HG03280 (cell line): ENCODE measurements around the gene CEP120.
"Not testable (repeated sequence)": the region's sequence is repeated elsewhere in the genome, so short reads cannot be mapped to it uniquely, and the experiment has no call there.

Source experiments
- ATAC-seq: cut with Tn5 transposase; IDR thresholded peaks from one replicate; pipeline ENCODE4 v1.9.1; 2021; ENCODE audit warnings: mild to moderate bottlenecking, moderate library complexity; ENCODE audit not compliant: unreplicated experiment

CEP120 gene

DNA sequence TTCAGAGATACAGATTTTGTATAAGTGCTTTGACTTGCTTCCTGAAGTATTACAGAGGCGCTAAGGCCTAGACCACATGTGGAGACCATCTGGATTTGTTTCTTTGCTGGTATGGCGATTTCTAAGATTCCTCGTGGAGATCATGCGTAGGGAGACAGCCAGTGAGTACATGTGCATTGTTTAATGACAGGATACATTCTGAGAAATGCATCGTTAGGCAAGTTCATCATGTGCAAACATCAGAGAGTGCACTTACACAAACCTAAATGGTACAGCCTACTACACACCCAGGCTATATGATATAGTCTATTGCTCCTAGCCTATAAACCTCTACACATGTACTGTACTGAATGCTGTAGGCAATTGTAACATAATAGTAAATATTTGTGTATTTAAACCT, 16.5 kb upstream of the CEP120 start:
- ATAC-seq, result no peak

DNA sequence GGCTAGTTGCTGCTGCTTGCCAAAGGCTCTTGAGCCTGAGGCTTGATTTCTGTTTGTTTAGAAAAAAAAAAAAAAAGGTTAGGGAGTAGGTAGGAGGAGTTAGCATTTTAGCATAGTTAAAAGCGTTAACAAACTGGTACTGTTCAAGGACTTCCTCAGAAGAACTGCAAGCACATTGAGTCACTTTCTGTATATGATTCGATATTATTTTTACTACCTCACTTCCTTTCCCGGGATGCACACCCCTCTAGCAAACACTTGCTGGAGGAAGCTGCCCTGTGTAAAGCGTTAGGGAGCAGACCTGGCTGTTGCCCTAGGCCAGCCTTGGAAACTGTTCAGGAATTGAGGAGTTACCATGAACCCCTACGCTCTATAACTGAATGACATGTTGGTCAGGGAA, 15.7 kb upstream of the CEP120 start:
- ATAC-seq, result no peak

DNA sequence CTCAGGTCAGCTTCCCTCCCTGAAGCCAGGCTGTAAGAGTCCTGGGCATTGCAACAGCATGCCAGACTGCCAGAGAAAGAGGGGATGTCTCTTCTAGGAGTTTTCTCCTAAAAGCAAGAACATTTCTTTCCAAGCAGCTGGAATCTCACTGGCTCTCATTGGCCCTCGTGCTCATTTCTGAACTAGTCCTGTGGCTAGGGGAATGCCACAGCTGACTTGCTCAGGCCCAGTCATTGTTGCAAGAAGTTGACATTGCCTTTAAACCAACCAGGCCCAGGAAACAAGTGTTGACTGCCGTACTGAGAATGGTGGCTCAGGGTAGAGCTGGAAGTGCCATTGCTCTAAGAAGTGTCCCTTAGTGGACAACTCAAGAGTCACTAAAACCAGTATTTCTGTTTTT, 15.0 kb upstream of the CEP120 start:
- peak; percentile 52 for ATAC-seq

DNA sequence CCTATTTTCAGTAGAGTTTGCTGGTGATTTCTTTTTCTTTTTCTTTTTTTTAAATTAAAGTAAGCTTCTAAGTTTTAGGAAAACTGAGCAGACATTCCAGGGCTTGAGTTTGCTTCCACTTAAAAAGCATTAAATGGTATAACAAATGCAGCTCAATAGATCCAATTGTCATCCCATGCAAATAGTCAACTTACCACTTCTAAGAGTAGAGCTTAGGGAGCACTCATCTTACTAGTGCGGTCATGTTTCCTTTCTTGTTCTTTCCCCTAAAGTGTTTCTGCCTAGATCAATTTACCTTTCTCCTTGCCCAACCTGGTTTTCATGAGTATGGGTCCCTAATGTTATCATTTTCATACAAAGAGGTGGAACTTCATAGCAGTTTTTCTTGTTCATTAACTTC, 13.0 kb upstream of the CEP120 start:
- ATAC-seq, result no peak

DNA sequence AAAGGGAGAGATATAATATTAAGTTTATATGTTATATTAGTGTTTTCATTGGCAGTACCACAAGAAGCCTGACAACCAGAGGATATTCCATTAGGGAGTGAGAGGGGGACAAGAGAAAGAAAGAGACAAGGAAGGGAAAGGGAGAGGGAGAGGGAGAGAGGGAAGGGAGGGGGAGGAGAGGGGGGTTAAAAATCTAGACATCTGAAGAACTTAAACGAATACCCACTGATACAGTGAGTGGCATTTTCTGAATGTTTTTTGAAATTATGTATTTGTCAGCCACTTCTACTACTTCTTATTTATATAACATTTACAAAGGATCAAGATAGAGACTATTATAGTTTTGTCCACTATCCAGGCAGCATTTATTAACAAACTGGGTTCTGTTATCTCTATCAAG, 11.6 kb upstream of the CEP120 start:
- ATAC-seq, result no peak

DNA sequence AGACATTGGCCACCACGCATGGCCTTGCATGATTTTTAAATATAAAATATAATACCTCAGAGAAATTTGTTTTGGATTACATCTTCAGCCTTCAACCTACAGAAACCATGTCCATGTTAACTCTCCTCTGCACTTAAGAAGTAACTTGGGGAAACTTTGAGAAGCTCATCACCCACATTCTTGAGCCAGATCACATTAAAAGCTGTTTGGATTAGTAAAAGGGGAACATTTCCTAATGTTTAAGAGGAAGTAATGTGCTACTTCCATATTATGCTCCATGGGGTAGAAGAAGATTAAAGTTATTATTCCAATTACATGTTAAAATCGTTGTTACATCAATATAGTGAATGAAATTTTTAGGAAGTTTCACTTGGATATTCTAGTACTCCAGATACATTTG, 10.4 kb upstream of the CEP120 start:
- no peak for ATAC-seq

DNA sequence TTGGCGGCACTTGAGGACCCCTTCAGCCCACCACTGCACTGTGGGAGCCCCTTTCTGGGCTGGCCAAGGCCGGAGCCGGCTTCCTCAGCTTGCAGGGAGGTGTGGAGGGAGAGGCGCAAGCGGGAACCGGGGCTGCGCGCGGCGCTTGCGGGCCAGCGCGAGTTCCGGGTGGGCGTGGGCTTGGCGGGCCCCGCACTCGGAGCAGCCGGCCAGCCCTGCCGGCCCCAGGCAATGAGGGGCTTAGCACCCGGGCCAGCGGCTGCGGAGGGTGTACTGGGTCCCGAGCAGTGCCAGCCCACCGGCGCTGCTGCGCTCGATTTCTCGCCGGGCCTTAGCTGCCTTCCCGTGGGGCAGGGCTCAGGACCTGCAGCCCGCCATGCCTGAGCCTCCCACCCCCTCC, 7.2 kb upstream of the CEP120 start:
- not testable (repeated sequence) for ATAC-seq

DNA sequence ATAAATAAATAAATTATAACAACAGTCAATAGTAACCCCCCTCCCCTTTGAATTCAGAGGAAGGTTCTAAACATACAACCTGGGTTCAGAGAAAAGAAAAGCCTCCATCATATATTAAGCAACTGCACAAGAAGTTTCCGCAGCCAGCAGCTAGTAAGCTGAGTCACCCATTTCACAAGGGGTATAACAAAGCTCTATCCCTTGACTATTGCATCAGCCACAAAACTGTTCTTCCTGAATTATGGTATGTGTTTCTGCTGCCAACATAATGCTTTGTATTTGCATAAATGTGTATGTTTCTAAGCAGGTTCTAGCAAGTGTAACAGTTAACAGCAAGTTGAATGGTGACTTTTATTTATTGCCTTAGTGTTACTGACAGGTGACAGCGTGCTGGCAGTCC, 6.8 kb upstream of the CEP120 start:
- ATAC-seq, result no peak

DNA sequence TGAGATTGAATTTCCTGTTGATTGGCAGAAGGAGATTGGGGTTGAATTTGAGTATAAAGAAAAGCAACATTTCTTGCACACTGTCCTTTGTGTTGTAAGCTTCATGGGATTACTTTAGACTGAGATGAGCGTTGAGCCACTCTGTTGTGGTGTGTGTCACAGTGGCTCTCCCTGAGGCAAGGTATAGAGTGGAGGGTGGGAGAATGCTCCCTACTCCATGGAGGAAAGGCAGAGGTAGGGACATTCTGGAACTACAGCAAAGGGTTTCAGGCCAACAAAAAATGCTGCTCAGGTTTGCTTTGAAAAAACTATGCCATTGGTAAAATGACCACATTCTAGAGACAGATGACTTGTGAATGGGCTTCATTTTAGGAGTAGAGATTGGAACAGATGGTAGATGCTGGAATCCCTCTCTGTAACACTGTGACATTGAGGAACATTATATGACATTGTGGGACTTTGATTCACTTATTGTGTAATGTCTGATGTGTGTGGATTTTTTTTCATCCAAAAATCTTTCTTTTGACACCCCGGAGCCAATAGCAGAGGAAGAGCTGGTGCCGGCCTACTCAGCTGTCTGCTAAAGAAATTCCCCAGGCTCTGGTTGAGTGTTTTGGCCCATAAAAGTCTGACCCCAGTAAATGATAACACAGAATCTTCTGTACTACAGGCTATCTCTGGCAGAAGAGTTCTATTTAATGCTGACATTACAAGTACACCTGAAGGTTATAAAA, 6.2 kb upstream of the CEP120 start:
- ATAC-seq, result no peak

DNA sequence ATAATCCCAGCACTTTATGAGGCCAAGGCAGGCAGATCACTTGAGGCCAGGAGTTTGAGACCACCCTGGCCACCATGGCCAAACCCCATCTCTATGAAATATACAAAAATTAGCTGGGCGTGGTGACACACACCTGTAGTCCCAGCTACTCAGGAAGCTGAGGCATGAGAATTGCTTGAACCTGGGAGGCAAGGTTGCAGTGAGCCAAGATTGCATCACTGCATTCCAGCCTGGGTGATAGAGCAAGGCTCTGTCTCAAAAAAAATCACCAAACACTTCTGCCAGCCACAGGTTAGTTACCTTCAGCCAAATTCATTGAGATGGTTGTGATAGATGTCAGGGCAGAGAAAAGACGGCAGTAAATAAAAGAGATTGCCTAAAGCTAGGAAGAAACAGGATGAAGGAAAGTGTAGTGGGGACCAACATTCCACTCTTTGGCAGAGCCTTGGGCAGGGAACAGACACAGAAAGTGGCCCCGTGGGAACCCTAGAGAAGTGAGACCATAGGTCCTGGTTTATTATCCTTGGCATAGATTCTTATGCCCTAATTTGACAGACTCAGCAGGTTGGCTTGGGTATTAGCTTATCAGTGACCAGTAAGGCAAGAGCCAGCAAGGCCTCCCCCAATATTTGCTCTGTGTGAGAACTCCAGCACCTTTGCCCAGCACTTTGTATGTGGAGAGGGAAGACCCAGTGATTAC, 5.5 kb upstream of the CEP120 start:
- ATAC-seq, result no peak

DNA sequence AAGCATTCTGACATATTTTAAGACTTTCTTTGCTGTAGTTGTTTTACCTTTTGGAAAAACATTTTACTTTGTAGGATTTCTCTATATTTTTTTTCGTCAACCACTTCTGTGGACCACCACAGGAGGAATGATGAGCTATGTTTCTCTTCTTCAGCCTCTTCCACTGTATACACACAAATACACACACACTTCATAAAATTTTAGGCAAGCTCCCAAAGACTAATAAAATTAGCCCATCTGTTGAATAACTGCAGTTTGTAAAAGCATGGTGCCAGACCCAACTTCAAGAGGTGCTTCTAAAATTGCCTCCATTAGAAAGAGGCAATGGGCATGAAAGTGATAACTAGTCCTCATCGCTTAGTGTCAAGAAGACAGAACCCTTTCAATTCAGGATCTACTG, 4.1 kb upstream of the CEP120 start:
- ATAC-seq, result no peak

DNA sequence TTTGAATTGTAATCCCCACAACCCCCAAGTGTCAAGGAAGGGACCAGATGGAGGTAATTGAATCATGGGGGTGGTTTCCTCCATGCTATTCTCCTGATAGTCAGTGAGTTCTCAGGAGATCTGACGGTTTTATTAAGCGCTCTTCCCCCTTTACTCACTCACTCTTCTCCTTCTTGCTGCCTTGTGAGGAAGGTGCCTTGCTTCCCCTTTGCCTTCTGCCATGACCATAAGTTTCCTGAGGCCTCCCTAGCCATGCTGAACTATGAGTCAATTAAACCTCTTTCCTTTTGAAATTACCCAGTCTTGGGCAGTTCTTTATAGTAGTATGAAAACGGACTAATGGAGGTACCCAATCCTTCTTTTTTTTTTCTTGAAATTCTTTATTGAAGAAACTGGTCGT, 2.2 kb upstream of the CEP120 start:
- no peak for ATAC-seq

DNA sequence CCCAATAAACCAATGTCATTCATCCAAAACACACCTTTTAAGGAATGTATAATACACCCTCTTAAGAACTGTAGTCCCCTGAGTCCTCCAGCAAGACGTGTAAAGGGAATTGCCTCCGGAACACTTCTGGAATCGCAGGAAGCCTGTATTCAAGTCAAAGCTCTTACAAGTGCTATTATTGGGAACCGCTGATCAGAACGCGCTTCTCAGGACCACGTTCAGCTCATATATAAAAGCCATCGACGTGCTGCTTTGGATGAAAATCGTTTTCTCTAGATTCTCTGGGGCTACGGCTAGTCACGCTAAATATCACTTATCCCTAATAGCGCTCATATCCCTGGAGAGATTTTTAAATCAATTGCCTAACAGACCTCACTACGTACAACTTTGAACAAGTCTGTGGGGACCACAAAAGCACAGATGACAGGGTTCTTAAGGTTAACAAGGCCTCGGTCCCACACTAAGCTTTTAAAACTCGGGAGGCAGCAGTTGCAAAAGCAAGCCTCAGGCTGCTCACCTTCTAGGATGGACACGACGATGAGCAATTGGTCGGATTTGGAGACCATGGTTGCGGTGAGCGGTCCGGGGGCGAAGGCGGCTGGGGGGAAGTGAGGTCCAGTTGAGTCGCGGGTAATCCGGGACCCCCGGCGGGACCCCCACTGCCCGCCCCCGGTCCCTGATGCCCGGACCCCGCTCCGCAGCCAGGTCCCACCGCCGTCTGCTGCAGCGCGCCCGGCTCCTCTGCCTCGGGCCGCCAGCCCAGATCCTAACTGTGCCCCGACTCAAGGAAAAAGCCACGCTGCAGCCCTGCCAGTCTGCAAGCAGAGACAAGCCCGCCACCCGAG, 548 bp downstream of the CEP120 start:
- ATAC-seq, result peak; percentile 19

DNA sequence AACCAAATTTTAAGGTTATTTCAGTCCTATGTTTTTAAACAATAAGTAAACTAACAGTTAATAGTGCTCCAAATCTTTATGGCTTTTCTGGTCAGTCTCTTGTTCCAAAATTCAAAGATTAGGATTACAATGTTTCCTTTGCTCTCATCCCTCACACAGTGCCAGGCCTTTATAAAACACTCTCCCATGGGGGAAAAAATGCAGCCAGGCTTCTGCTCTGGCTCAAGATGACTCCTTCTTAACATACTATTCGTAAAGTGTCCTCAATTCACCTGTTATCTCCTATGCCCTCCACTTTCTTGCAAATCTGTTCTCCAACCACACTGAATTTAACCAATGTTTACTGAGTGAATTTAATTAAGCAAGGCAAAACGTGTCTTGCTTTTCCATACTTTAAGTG, 1.4 kb downstream of the CEP120 start:
- no peak for ATAC-seq

DNA sequence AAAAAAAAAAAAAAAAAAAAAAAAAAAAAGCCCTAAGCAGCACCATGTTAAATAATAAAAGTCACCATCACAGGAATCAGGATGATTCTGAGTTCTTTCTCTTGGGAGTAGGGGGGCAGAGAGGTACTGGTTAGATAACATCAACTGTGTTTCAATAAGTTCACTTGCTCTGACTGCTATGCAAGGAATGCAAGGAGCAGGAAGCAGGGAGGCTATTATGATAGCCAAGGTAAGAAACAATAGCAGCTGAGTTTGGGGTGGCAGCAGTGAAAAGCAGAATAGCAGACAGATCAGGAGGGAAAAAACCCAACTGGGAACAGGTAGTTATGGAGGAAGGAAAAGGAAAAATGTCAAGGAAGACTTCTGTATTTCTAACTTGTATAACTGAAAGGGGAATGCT, 8.2 kb downstream of the CEP120 start:
- ATAC-seq, result no peak

DNA sequence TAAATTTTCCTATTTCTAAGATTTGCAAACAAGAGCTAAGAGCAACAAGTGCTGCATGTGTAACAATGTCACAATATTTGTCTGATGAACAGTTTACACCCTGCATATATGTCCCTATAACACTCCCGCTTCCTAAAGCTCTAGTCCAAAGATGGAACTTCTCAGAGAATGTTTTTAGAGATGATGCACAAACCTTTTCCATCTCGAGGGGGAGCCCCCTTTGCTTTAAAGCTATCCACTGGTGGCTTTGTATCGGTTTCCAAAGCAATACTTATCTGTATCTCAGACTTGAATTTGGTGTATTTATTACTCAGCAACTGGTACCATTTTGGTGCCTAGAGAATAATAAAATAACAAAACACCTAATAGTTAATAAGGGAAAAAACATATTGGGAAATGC, 11.0 kb downstream of the CEP120 start:
- no peak for ATAC-seq

DNA sequence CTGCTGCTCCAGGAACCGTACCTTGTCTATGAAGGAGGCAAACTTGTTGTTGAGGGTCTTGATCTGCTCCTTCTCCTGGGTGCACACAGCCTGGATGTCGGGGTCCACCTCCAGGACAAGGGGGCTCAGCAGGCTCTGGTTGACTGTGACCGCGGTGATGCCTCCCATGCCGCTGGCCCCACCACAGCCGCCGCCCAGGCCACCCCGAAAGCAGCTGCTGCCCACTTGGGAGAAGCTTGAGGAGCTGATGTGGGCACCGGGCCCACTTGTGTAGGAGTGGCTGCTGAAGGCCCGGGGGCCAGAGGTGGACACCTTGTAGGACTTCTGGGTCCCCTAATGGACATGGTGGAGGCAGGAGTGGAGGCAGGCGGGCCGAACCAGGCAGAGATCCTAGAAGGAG, 21.2 kb downstream of the CEP120 start:
- ATAC-seq, result not testable (repeated sequence)

DNA sequence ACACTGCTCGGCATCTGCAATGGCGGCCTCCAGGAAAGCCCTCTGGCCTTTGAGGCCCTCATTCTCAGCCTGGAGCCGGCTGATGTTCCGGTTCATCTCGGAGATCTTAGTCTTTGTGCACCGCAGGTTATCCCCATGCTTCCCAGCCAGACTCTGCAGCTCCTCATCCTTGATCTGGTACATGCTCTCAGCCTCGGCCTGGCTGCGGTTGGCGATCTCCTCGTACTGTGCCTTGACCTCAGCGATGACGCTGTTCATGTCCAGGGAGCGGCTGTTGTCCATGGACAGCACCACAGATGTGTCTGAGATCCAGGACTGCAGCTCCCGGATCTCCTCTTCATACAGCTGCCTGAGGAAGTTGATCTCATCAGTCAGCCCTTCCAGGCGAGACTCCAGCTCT, 21.9 kb downstream of the CEP120 start:
- no peak for ATAC-seq

DNA sequence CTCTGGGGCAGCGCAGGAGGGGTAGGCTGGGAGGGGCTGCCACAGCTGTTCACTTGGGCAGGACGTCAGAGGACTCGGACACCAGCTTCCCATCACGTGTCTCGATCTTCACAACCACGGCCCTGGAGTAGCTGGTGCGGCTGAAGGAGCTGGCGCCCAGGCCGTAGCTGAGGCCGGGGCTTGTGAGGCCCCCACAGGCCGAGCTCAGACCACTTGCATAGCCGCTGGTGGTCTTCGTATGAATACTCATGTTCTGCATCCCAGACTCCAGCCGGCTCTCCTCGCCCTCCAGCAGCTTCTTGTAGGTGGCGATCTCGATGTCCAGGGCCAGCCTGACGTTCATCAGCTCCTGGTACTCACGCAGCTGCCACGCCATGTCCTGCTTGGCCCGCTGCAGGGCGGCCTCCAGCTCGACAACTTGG, 22.3 kb downstream of the CEP120 start:
- not testable (repeated sequence) for ATAC-seq

DNA sequence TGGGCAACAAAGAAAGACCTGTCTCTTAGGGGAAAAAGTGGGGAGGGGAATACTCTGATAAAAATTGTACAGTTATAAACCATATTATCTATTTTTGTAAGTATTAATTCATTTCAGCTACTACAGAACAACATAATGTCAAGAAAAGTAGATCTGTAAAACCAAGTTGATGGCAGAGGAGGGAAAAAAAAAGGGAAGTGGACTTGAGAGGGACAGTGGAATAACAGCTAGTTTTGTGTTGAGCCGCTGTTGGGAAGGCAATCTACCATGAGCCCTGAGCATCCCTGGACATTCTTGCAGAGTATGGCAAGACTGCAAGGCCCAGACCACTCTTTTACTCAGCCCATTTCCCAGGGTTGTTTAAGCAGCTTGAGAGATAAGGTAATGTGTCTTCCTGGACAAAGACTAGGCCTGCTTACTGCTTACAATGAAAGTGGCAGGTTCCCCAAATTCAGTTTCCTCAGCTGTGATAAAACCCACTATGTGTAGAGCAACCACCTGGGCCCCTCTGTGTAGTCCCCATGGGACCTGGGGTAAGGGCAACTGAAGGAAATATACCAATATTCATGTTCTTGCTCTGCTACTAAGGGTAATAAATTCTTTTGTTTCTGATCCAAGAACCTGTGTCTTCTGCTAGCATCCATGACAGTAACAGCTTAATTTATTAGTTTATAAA, 25.0 kb downstream of the CEP120 start:
- ATAC-seq, result no peak

DNA sequence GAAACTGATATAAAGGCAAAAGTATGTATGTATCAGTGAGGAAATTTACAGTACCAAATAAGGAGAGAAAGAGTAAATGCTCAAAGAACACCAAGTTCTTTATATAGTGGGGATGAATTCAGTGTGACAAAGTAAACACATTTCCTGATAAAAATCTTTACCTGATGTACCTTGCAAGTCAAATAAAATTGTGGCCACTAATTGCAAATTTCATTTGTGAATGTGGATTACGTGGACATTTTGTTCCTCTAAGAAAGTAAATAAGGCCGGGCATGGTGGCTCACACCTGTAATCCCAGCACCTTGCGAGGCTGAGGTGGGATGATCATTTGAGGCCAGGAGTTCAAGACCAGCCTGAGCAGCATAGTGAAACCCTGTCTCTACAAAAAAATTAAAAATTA, 25.7 kb downstream of the CEP120 start:
- ATAC-seq, result no peak
